MM.1S (cell line): ENCODE results near the gene STAU1.

ENCODE experiments used
- EZH2phosphoT487 ChIP-seq: fragments of 300-600 bp; sonication (generic); IDR thresholded peaks from 2 replicates; pipeline ENCODE4 v1.6.1; 2018; ENCODE audit warnings: antibody characterized with exemption, low read length
- TF ChIP-seq, protein P1 (sequence below): fragments of 300-600 bp; sonication (generic); IDR thresholded peaks from 2 replicates; pipeline ENCODE4 v1.5.1; 2016; ENCODE audit warnings: antibody characterized with exemption, low read length, mixed read lengths

- TF ChIP-seq, protein P1, sequence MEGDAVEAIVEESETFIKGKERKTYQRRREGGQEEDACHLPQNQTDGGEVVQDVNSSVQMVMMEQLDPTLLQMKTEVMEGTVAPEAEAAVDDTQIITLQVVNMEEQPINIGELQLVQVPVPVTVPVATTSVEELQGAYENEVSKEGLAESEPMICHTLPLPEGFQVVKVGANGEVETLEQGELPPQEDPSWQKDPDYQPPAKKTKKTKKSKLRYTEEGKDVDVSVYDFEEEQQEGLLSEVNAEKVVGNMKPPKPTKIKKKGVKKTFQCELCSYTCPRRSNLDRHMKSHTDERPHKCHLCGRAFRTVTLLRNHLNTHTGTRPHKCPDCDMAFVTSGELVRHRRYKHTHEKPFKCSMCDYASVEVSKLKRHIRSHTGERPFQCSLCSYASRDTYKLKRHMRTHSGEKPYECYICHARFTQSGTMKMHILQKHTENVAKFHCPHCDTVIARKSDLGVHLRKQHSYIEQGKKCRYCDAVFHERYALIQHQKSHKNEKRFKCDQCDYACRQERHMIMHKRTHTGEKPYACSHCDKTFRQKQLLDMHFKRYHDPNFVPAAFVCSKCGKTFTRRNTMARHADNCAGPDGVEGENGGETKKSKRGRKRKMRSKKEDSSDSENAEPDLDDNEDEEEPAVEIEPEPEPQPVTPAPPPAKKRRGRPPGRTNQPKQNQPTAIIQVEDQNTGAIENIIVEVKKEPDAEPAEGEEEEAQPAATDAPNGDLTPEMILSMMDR, result no peak
- no peak for TF ChIP-seq EZH2phosphoT487
Observed at GRCh38 chr20:49199729-49200293, 11.7 kb upstream of the STAU1 start.
